Stimulated activated CD4-positive, alpha-beta T cell treated with anti-CD3 and anti-CD28 coated beads, Interleukin-2, amount 100 ng/mL, for 48 hours (primary cell): ENCODE measurements around the gene CTCF.

Source experiments
- DNase-seq, 2 donors: peaks; one replicate each; pipeline ENCODE4 v3.0.0-alpha.2; 2020

Gene CTCF

GRCh38 chr16:67605641-67606040 is 43.3 kb downstream of the CTCF start:
- DNase-seq, result no peak

- DNase-seq, result no peak
Measured at GRCh38 chr16:67606632-67607031, 44.3 kb downstream of the CTCF start.

GRCh38 chr16:67608364-67608763 is 46.0 kb downstream of the CTCF start:
- no peak for DNase-seq

GRCh38 chr16:67613808-67614207 is 51.5 kb downstream of the CTCF start:
- DNase-seq, result peak in 1 of 2 donors; percentile 8

- no peak for DNase-seq
Measured at GRCh38 chr16:67628216-67628615, 65.9 kb downstream of the CTCF start.

GRCh38 chr16:67632415-67633172 is 70.3 kb downstream of the CTCF start:
- no peak for DNase-seq

- no peak for DNase-seq
Measured at GRCh38 chr16:67636713-67637112, 74.4 kb downstream of the CTCF start.

- no peak for DNase-seq
Measured at GRCh38 chr16:67637625-67638024, 75.3 kb downstream of the CTCF start.

GRCh38 chr16:67641779-67642708 is 79.7 kb downstream of the CTCF start:
- no peak for DNase-seq

GRCh38 chr16:67644038-67644437 is 81.7 kb downstream of the CTCF start:
- no peak for DNase-seq

- no peak for DNase-seq
Measured at GRCh38 chr16:67645397-67646121, 83.2 kb downstream of the CTCF start.

GRCh38 chr16:67647111-67647651 is 84.9 kb downstream of the CTCF start:
- no peak for DNase-seq

- DNase-seq, result no peak
Measured at GRCh38 chr16:67647681-67648080, 85.4 kb downstream of the CTCF start.

GRCh38 chr16:67648088-67648763 is 85.9 kb downstream of the CTCF start:
- no peak for DNase-seq

GRCh38 chr16:67648764-67649407 is 86.6 kb downstream of the CTCF start:
- no peak for DNase-seq

- DNase-seq, result no peak
Measured at GRCh38 chr16:67649494-67649931, 87.2 kb downstream of the CTCF start.

- no peak for DNase-seq
Measured at GRCh38 chr16:67650023-67650422, 87.7 kb downstream of the CTCF start.

GRCh38 chr16:67651039-67651438 is 88.7 kb downstream of the CTCF start:
- DNase-seq, result no peak

- DNase-seq, result no peak
Measured at GRCh38 chr16:67651847-67652246, 89.5 kb downstream of the CTCF start.

GRCh38 chr16:67652578-67653127 is 90.3 kb downstream of the CTCF start:
- DNase-seq, result no peak

- DNase-seq, result no peak
Measured at GRCh38 chr16:67653128-67653788, 90.9 kb downstream of the CTCF start.
